ENCODE results near the gene CRCP. TPM values are rescaled to one million over a fixed set of nuclear protein-coding genes. Genes with fewer than 3 reads are reported as not detected.
"Not testable (repeated sequence)": the region's sequence is repeated elsewhere in the genome, so short reads cannot be mapped to it uniquely, and the experiment has no call there.

The CRCP gene
- total and polyA plus RNA-seq, 8 donors, result 15.7 to 99.5 (median 28.2) TPM

- intact Hi-C loops (cut with DNase I; ENCODE audit: low total_unique reads), result no loop called here
- Histone ChIP-seq H3K27ac (peak overlapping the region in 2 of 5 donors; percentile 1 to 32), H3K36me3 (peaks cover 0 to 9% (median 5%) of the 10 kb centered on the region in 4 donors), H3K9me3 (no peaks in the 10 kb centered on the region), H3K4me3 (no peak overlapping the region), H3K4me1 (peaks cover 48 to 84% (median 70%) of the 10 kb centered on the region in 4 donors), H3K27me3 (no peaks in the 10 kb centered on the region)
- WGBS, 5 donors, result 70 to 77% (median 73%) methylated on average over 4 of the region's 4 CpGs
- DNase-seq, result no peak
- no peak for TF ChIP-seq POLR2AphosphoS5 (IDR thresholded peaks at IDR 0.05)
- TF ChIP-seq EP300 (IDR thresholded peaks at IDR 0.05), result no peak
- no peak for TF ChIP-seq CTCF (IDR thresholded peaks at IDR 0.05)
- no peak for TF ChIP-seq POLR2A (IDR thresholded peaks at IDR 0.05)
Observed at GRCh38 chr7:66119245-66119850, 4.7 kb downstream of the CRCP start.

- intact Hi-C loops (cut with DNase I; ENCODE audit: low total_unique reads), result no loop called here
- WGBS, 5 donors, result 88 to 95% (median 93%) methylated on average over 9 of the region's 9 CpGs
- Histone ChIP-seq H3K36me3 (peaks cover 0 to 9% (median 2%) of the 10 kb centered on the region in 4 donors), H3K4me3 (no peak overlapping the region), H3K27ac (peak overlapping the region in 1 of 5 donors; percentile 43), H3K4me1 (peaks cover 37 to 87% (median 65%) of the 10 kb centered on the region in 4 donors), H3K9me3 (no peaks in the 10 kb centered on the region), H3K27me3 (no peaks in the 10 kb centered on the region)
- no peak for TF ChIP-seq POLR2AphosphoS5 (IDR thresholded peaks at IDR 0.05)
- no peak for TF ChIP-seq CTCF (IDR thresholded peaks at IDR 0.05)
- no peak for TF ChIP-seq POLR2A (IDR thresholded peaks at IDR 0.05)
- TF ChIP-seq EP300 (IDR thresholded peaks at IDR 0.05), result no peak
- DNase-seq, result no peak
Observed at GRCh38 chr7:66123175-66123528, 8.5 kb downstream of the CRCP start.

DNA sequence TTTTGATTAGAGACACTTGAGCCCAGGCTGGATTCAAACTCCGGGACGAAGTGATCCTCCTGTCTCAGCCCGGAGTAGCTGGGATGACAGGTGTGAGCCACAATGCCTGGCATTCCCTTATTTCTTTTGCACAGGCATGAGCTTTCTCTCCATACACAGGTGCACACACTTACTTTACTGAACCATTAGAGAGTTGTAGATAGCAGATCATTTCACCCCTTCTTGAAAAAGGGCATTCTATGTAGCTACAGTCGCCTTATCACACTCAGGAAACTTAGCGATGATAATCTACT, 9.9 kb downstream of the CRCP start:
- H3K27ac ChIP-seq, result peak overlapping the region in 3 of 5 donors; percentile 14 to 49 (median 16)
- H3K4me3 ChIP-seq; H3K27me3 ChIP-seq; intact Hi-C loops (cut with DNase I; ENCODE audit: low total_unique reads); H3K36me3 ChIP-seq; DNase-seq; H3K9me3 ChIP-seq: not testable (repeated sequence)
- WGBS, 5 donors, result 42 to 53% (median 51%) methylated on average over 5 of the region's 5 CpGs
- peaks cover 25 to 78% (median 55%) of the 10 kb centered on the region in 4 donors for H3K4me1 ChIP-seq

DNA sequence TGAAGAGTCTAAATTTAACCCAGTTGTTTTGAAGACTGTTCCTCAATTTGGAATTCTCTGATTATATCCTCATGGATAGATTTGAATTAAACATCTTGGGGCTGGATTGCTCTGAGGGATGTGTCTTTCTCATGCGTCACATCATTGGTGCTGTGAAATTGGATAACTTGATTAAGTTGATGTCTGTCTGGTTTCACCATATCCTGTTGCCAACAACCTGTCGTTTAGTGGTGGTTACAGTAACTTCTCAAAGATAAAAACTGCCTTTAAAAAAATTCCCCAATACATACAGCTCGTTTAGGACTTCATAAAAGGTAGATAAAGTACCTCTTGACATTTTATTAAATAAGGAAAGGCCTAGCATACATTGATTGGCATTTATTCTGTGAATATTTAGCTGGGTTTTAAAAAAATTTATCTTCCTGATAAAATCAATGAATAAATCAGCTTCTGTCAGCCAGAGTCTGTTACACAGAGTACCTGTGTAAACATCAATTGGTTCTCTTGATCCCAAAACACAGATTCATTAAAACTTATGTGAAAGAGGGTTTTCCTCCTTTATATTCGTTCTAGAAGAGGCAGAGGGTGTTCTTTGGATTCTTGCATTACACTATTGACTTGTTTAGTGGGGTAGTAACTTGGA, 10.5 kb downstream of the CRCP start:
- intact Hi-C loops (cut with DNase I; ENCODE audit: low total_unique reads), result no loop called here
- Histone ChIP-seq H3K27me3 (no peaks in the 10 kb centered on the region), H3K9me3 (no peaks in the 10 kb centered on the region), H3K4me1 (peaks cover 25 to 72% (median 50%) of the 10 kb centered on the region in 4 donors), H3K36me3 (peaks cover 0 to 9% (median 3%) of the 10 kb centered on the region in 4 donors), H3K27ac (peak overlapping the region in 3 of 5 donors; percentile 1 to 49 (median 29)), H3K4me3 (no peak overlapping the region)
- no peak for DNase-seq
- TF ChIP-seq POLR2A (IDR thresholded peaks at IDR 0.05) (no peak), POLR2AphosphoS5 (IDR thresholded peaks at IDR 0.05) (no peak), CTCF (IDR thresholded peaks at IDR 0.05) (no peak), EP300 (IDR thresholded peaks at IDR 0.05) (no peak)
- 32 to 39% (median 35%) methylated on average over 4 of the region's 4 CpGs for WGBS, 5 donors

DNA sequence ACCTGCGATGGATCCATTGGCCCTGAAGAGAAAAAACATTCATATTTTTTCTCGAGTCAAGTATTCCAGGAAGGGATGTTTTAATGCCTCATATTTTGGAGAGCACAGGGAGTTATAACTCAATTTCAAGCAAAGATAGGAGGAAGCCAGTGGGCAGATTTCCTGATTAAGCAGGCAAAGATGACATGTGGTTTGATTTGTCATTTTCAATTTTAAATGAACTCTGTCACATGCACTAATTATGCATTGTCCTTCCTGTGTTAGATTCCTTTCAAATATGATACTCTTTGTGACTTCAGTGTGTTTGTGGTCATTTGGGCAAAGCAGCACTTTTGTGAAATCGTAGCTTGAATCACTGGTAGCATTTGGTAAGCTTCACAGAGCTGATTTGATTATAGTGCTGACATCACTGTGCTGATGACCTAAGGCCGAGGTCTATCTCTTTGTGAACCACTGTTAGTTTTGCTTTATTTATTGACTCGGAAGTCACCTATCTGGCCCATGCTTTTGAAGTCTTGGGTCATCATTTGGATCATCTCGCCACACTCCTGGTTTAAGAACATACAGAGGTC, 11.2 kb downstream of the CRCP start:
- H3K9me3 ChIP-seq; intact Hi-C loops (cut with DNase I; ENCODE audit: low total_unique reads); H3K4me3 ChIP-seq; H3K27me3 ChIP-seq; DNase-seq: not testable (repeated sequence)
- Histone ChIP-seq H3K4me1 (peaks cover 25 to 67% (median 48%) of the 10 kb centered on the region in 4 donors), H3K27ac (peak overlapping the region in 3 of 5 donors; percentile 4 to 49 (median 29)), H3K36me3 (peaks cover 2 to 16% (median 9%) of the 10 kb centered on the region in 4 donors)
- WGBS, 5 donors, result 67 to 77% (median 75%) methylated on average over 6 of the region's 6 CpGs

- WGBS, 5 donors, result 47 to 79% (median 65%) methylated on average over 3 of the region's 3 CpGs
- H3K4me3 ChIP-seq; H3K27ac ChIP-seq; H3K27me3 ChIP-seq; DNase-seq; H3K9me3 ChIP-seq; intact Hi-C loops (cut with DNase I; ENCODE audit: low total_unique reads): not testable (repeated sequence)
- H3K4me1 ChIP-seq, result peaks cover 25 to 56% (median 42%) of the 10 kb centered on the region in 4 donors
- H3K36me3 ChIP-seq, result peaks cover 15 to 29% (median 21%) of the 10 kb centered on the region in 4 donors
Observed at GRCh38 chr7:66127172-66127571, 12.5 kb downstream of the CRCP start.

Data from stomach (tissue), 9 donors.